Keratinocyte (primary cell): ENCODE data around the gene DDIT3. TPM values are rescaled to one million over a fixed set of nuclear protein-coding genes. Genes with fewer than 3 reads are reported as not detected.

Source experiments
- DNase-seq: peaks from one replicate; pipeline ENCODE4 v3.0.0-alpha.2; 2011; ENCODE audit warnings: low read depth, missing footprints, low spot score
- FAIRE-seq: peaks from 2 replicates; lab custom pipeline; 2011; peaks lifted over from hg19 to GRCh38; lab: Jason Lieb, UNC
- H2AFZ ChIP-seq: 2 replicates; pipeline ENCODE4 v1.6.0; 2012; ENCODE audit warnings: low read length, control low read depth, inconsistent platforms; ENCODE audit not compliant: control insufficient read depth
- H3K27ac ChIP-seq: 2 replicates; pipeline ENCODE4 v1.5.1; 2011; ENCODE audit warnings: low read length; ENCODE audit not compliant: control insufficient read depth, insufficient read depth
- H3K27me3 ChIP-seq: 3 replicates; pipeline ENCODE4 v1.6.0; 2011; ENCODE audit warnings: low read length; ENCODE audit not compliant: control insufficient read depth, insufficient read depth; ENCODE audit errors: extremely low read depth
- H3K36me3 ChIP-seq, 2 experiments: 2 replicates in 1 of 2; 3 replicates in 1 of 2; pipeline ENCODE4 v1.5.1; 2011; ENCODE audit warnings: low read length in 2 of 2, mild to moderate bottlenecking in 1 of 2; ENCODE audit not compliant: control insufficient read depth in 2 of 2, insufficient read depth in 2 of 2; ENCODE audit errors: extremely low read depth in 1 of 2
- H3K4me1 ChIP-seq: 3 replicates; pipeline ENCODE4 v1.5.1; 2011; ENCODE audit warnings: low read length; ENCODE audit not compliant: control insufficient read depth, insufficient read depth; ENCODE audit errors: extremely low read depth
- H3K4me2 ChIP-seq: 3 replicates; pipeline ENCODE4 v1.6.0; 2011; ENCODE audit warnings: low read depth, low read length; ENCODE audit not compliant: control insufficient read depth, insufficient read depth; ENCODE audit errors: extremely low read depth
- H3K4me3 ChIP-seq, 3 experiments: fragments of 200-600 bp in 1 of 3; sonication (generic) in 1 of 3; 2 replicates in 2 of 3; 3 replicates in 1 of 3; pipeline ENCODE4 v1.5.1; 2011 to 2016; ENCODE audit warnings: low read length in 3 of 3, mild to moderate bottlenecking in 3 of 3, control low read depth in 2 of 3, inconsistent platforms in 1 of 3, low read depth in 1 of 3, mixed read lengths in 1 of 3, mixed run types in 1 of 3, moderate library complexity in 1 of 3; ENCODE audit not compliant: control insufficient read depth in 2 of 3, insufficient read depth in 2 of 3; ENCODE audit errors: extremely low read depth in 1 of 3
- H3K79me2 ChIP-seq: 2 replicates; pipeline ENCODE4 v1.6.0; 2012; ENCODE audit warnings: low read length; ENCODE audit not compliant: control insufficient read depth, insufficient read depth
- H3K9ac ChIP-seq: 3 replicates; pipeline ENCODE4 v1.6.0; 2011; ENCODE audit warnings: low read length; ENCODE audit not compliant: control insufficient read depth, insufficient read depth; ENCODE audit errors: extremely low read depth
- H3K9me1 ChIP-seq: 3 replicates; pipeline ENCODE4 v1.6.0; 2011; ENCODE audit warnings: low read length; ENCODE audit not compliant: control insufficient read depth, insufficient read depth; ENCODE audit errors: extremely low read depth
- H3K9me3 ChIP-seq: 2 replicates; pipeline ENCODE4 v1.5.1; 2012; ENCODE audit warnings: low read depth, low read length; ENCODE audit not compliant: control insufficient read depth
- H4K20me1 ChIP-seq: 3 replicates; pipeline ENCODE4 v1.6.0; 2011; ENCODE audit warnings: low read length; ENCODE audit not compliant: control insufficient read depth, insufficient read depth; ENCODE audit errors: extremely low read depth
- CTCF ChIP-seq, 3 experiments: IDR thresholded peaks in 1 of 3; conservative IDR thresholded peaks in 1 of 3; optimal IDR thresholded peaks in 1 of 3; 2 replicates in 2 of 3; 3 replicates in 1 of 3; pipeline versions ENCODE3 to v1.5.1; 2011; ENCODE audit warnings: low read length in 3 of 3, mild to moderate bottlenecking in 3 of 3, moderate library complexity in 2 of 3, control low read depth in 1 of 3, inconsistent platforms in 1 of 3; ENCODE audit not compliant: insufficient read depth in 2 of 3; ENCODE audit errors: extremely low read depth in 1 of 3
- EZH2 ChIP-seq: IDR thresholded peaks from one replicate; pipeline ENCODE4 v1.6.1; 2012; ENCODE audit warnings: inconsistent platforms, mild to moderate bottlenecking, low read length, moderate library complexity
- dilution Hi-C: fragments of 300-500 bp; cut with MboI; formaldehyde crosslinking; loops from one replicate; pipeline ENCODE4 v1.7.0; 2020; ENCODE audit warnings: low sequenced_read_pairs; ENCODE audit not compliant: extremely low pct_ligation_motif_present
- polyA plus RNA-seq, 5 experiments: library from polyadenylated mRNA; depleted of rRNA in 3 of 5; stranded (reverse) in 3 of 5; stranded (forward) in 1 of 5; unstranded in 1 of 5; fragments of >200 nt; gene quantifications; 1 replicate in 1 of 5; 2 replicates in 3 of 5; 3 replicates in 1 of 5; pipeline versions ENCODE4 v1.2.1 to v1.2.3, GENCODE V29; 2011 to 2012; ENCODE audit warnings: missing spikeins in 2 of 5, low read depth in 1 of 5, low replicate concordance in 1 of 5

The DDIT3 gene
- polyA plus RNA-seq, 1 donor (not counting 4 experiments of a cell fraction or from before 2014, with no cell fraction given) = 25.6 TPM

GRCh38 chr12:57547288-57548012 is 27.1 kb upstream of the DDIT3 start:
- Histone ChIP-seq H3K4me3 (peak overlapping the region; percentile 84 to 98 (median 93)), H3K27ac (peak overlapping the region; percentile 87), H3K4me2 (peak overlapping the region; percentile 87), H2AFZ (peak overlapping the region; percentile 73), H3K36me3 (peaks cover 6 to 8% of the 10 kb centered on the region in 2 experiments), H3K27me3 (peaks cover 26% of the 10 kb centered on the region), H4K20me1 (peaks cover 7% of the 10 kb centered on the region), H3K9me3 (no peaks in the 10 kb centered on the region), H3K9ac (peak overlapping the region; percentile 93), H3K9me1 (peaks cover 3% of the 10 kb centered on the region), H3K4me1 (peaks cover 20% of the 10 kb centered on the region), H3K79me2 (peaks cover 33% of the 10 kb centered on the region)
- dilution Hi-C loops = no loop called here
- peak; percentile 83 for FAIRE-seq
- DNase-seq = no peak
- no peak for TF ChIP-seq EZH2
- TF ChIP-seq CTCF (optimal IDR thresholded peaks at IDR 0.05 in 1 of 3, IDR thresholded peaks at IDR 0.05 in 1 of 3, conservative IDR thresholded peaks at IDR 0.05 in 1 of 3; ENCODE audit: extremely low read depth in 1 of 3, insufficient read depth in 2 of 3, low read length in 3 of 3) = no peak

- FAIRE-seq = no peak
Measured at GRCh38 chr12:57546438-57547287, 26.3 kb upstream of the DDIT3 start, which contains the start of gene DCTN2. Gene DCTN2 (minus strand): TSS chr12:57547192. CDS start chr12:57547063, 129 bp downstream.

More at GRCh38 chr12:57546438-57547287, 26.3 kb upstream of the DDIT3 start, which contains the start of gene DCTN2:
- H3K4me2 ChIP-seq = peak within 1 kb of the TSS; percentile 95
- H3K9me3 ChIP-seq = no peaks in the 10 kb centered on the region
- peak within 1 kb of the TSS; percentile 93 for H3K9ac ChIP-seq
- peaks cover 26% of the 10 kb centered on the region for H3K27me3 ChIP-seq
- H3K79me2 ChIP-seq = peaks cover 33% of the 10 kb centered on the region
- H3K4me1 ChIP-seq = peaks cover 20% of the 10 kb centered on the region
- peak within 1 kb of the TSS; percentile 87 for H3K27ac ChIP-seq
- H3K36me3 ChIP-seq = peaks cover 8% of the 10 kb centered on the region in 2 experiments
- H3K4me3 ChIP-seq = peak within 1 kb of the TSS; percentile 84 to 98 (median 93)
- peaks cover 3% of the 10 kb centered on the region for H3K9me1 ChIP-seq
- H2AFZ ChIP-seq = peak within 1 kb of the TSS; percentile 73
- DNase-seq = peak; percentile 79
- H4K20me1 ChIP-seq = peaks cover 7% of the 10 kb centered on the region
- TF ChIP-seq EZH2 (no peak), CTCF (optimal IDR thresholded peaks at IDR 0.05 in 1 of 3, IDR thresholded peaks at IDR 0.05 in 1 of 3, conservative IDR thresholded peaks at IDR 0.05 in 1 of 3; ENCODE audit: extremely low read depth in 1 of 3, insufficient read depth in 2 of 3, low read length in 3 of 3) (peak; percentile 20 to 41 (median 35))
- dilution Hi-C loops = no loop called here
